IMR-90 (cell line): ENCODE data around the gene CDC7.

Experiments used
- CEBPB ChIP-seq: IDR thresholded peaks from 2 replicates; pipeline ENCODE4 v1.6.1; 2012; ENCODE audit warnings: low read depth, low read length, improper control_type of control experiment
- CTCF ChIP-seq: conservative IDR thresholded peaks from 2 replicates; pipeline ENCODE4 v1.5.1; 2012; ENCODE audit warnings: mild to moderate bottlenecking, low read depth, low read length, improper control_type of control experiment
- MXI1 ChIP-seq: IDR thresholded peaks from 2 replicates; pipeline ENCODE4 v1.6.1; 2012; ENCODE audit warnings: low read depth, mild to moderate bottlenecking, low read length, moderate library complexity, borderline replicate concordance
- POLR2A ChIP-seq: IDR thresholded peaks from 2 replicates; pipeline ENCODE4 v1.6.1; 2012; ENCODE audit warnings: mild to moderate bottlenecking, low read depth, low read length
- RAD21 ChIP-seq: IDR thresholded peaks from 2 replicates; pipeline ENCODE4 v1.6.1; 2012; ENCODE audit warnings: low read length, improper control_type of control experiment

- no peak for TF ChIP-seq CEBPB
- TF ChIP-seq POLR2A: no peak
- no peak for TF ChIP-seq CTCF
- TF ChIP-seq RAD21: no peak
- TF ChIP-seq MXI1: no peak
These were observed 67.6 kb downstream of the CDC7 start for GRCh38 chr1:91568261-91568660.
